T-helper 2 cell treated with Interferon-gamma antibody and Interleukin-4, amounts not matched to agents 5 μg/mL and 100 μg/mL, for 36 hours (primary cell): Measurements from ENCODE around the gene FUT1.

Experiments
- DNase-seq: peaks from one replicate; pipeline ENCODE4 v3.0.0; 2021; ENCODE audit warnings: low spot score
- H3K27ac Mint-ChIP-seq: one replicate; pipeline ENCODE4 v1.8.0; 2021; ENCODE audit warnings: mild to moderate bottlenecking, mixed read lengths
- H3K27me3 Mint-ChIP-seq: one replicate; pipeline ENCODE4 v1.8.0; 2021; ENCODE audit warnings: low read depth, mixed read lengths
- H3K36me3 Mint-ChIP-seq: one replicate; pipeline ENCODE4 v1.8.0; 2021; ENCODE audit warnings: low read depth, mixed read lengths
- H3K4me1 Mint-ChIP-seq: one replicate; pipeline ENCODE4 v1.8.0; 2021; ENCODE audit warnings: low read depth, mixed read lengths
- H3K4me3 Mint-ChIP-seq: one replicate; pipeline ENCODE4 v1.8.0; 2022; ENCODE audit warnings: mild to moderate bottlenecking, moderate library complexity, mixed read lengths
- H3K9me3 Mint-ChIP-seq: one replicate; pipeline ENCODE4 v1.8.0; 2021; ENCODE audit warnings: mixed read lengths

The FUT1 gene

GRCh38 chr19:48740164-48740972, 12.1 kb downstream of the FUT1 start, which contains the start of gene RASIP1:
Gene RASIP1 (minus strand): TSS chr19:48740610. CDS start chr19:48740282, 328 bp downstream.
- peaks cover 13% of the 10 kb centered on the region for H3K4me1 Mint-ChIP-seq
- peak within 1 kb of the TSS; percentile 4 for H3K4me3 Mint-ChIP-seq
- no peaks in the 10 kb centered on the region for H3K9me3 Mint-ChIP-seq
- DNase-seq: no peak
- no peaks in the 10 kb centered on the region for H3K36me3 Mint-ChIP-seq
- H3K27ac Mint-ChIP-seq: no peak within 1 kb of the TSS
- peaks cover 6% of the 10 kb centered on the region for H3K27me3 Mint-ChIP-seq

- Mint-ChIP-seq H3K36me3 (no peaks in the 10 kb centered on the region), H3K4me3 (no peak overlapping the region), H3K4me1 (peaks cover 12% of the 10 kb centered on the region), H3K27me3 (peaks cover 6% of the 10 kb centered on the region), H3K9me3 (no peaks in the 10 kb centered on the region), H3K27ac (no peak overlapping the region)
- DNase-seq: no peak
Measured at GRCh38 chr19:48739404-48740163, 12.9 kb downstream of the FUT1 start.

GRCh38 chr19:48738557-48739403, 13.7 kb downstream of the FUT1 start:
- H3K27me3 Mint-ChIP-seq: peaks cover 6% of the 10 kb centered on the region
- peak; percentile 90 for DNase-seq
- H3K4me1 Mint-ChIP-seq: peaks cover 12% of the 10 kb centered on the region
- peak overlapping the region; percentile 68 for H3K4me3 Mint-ChIP-seq
- no peaks in the 10 kb centered on the region for H3K9me3 Mint-ChIP-seq
- no peaks in the 10 kb centered on the region for H3K36me3 Mint-ChIP-seq
- H3K27ac Mint-ChIP-seq: peak overlapping the region; percentile 71

- peaks cover 6% of the 10 kb centered on the region for H3K27me3 Mint-ChIP-seq
- H3K27ac Mint-ChIP-seq: no peak overlapping the region
- no peak for DNase-seq
- peaks cover 12% of the 10 kb centered on the region for H3K4me1 Mint-ChIP-seq
- no peak overlapping the region for H3K4me3 Mint-ChIP-seq
- H3K9me3 Mint-ChIP-seq: no peaks in the 10 kb centered on the region
- no peaks in the 10 kb centered on the region for H3K36me3 Mint-ChIP-seq
Measured at GRCh38 chr19:48737360-48737998, 15.0 kb downstream of the FUT1 start.

- Mint-ChIP-seq H3K4me1 (peaks cover 7% of the 10 kb centered on the region), H3K9me3 (no peaks in the 10 kb centered on the region), H3K4me3 (no peak overlapping the region), H3K27me3 (peaks cover 3% of the 10 kb centered on the region), H3K27ac (no peak overlapping the region), H3K36me3 (no peaks in the 10 kb centered on the region)
- no peak for DNase-seq
Measured at GRCh38 chr19:48735031-48735615, 17.3 kb downstream of the FUT1 start.

GRCh38 chr19:48734625-48735024, 17.8 kb downstream of the FUT1 start:
- Mint-ChIP-seq H3K9me3 (no peaks in the 10 kb centered on the region), H3K27me3 (no peaks in the 10 kb centered on the region), H3K4me1 (peaks cover 7% of the 10 kb centered on the region), H3K36me3 (no peaks in the 10 kb centered on the region), H3K4me3 (no peak overlapping the region), H3K27ac (no peak overlapping the region)
- DNase-seq: no peak

GRCh38 chr19:48731452-48731851, 21.0 kb downstream of the FUT1 start:
- H3K27me3 Mint-ChIP-seq: no peaks in the 10 kb centered on the region
- no peak for DNase-seq
- H3K4me1 Mint-ChIP-seq: peaks cover 5% of the 10 kb centered on the region
- H3K9me3 Mint-ChIP-seq: peaks cover 15% of the 10 kb centered on the region
- no peak overlapping the region for H3K27ac Mint-ChIP-seq
- H3K4me3 Mint-ChIP-seq: no peak overlapping the region
- H3K36me3 Mint-ChIP-seq: peaks cover 11% of the 10 kb centered on the region

GRCh38 chr19:48728911-48729664, 23.4 kb downstream of the FUT1 start:
- Mint-ChIP-seq H3K9me3 (peaks cover 31% of the 10 kb centered on the region), H3K4me1 (peaks cover 18% of the 10 kb centered on the region), H3K27me3 (no peaks in the 10 kb centered on the region), H3K36me3 (peaks cover 24% of the 10 kb centered on the region), H3K4me3 (no peak overlapping the region), H3K27ac (no peak overlapping the region)
- DNase-seq: no peak

GRCh38 chr19:48726556-48726955, 25.9 kb downstream of the FUT1 start:
- Mint-ChIP-seq H3K4me3 (peak overlapping the region; percentile 53), H3K27me3 (no peaks in the 10 kb centered on the region), H3K36me3 (peaks cover 24% of the 10 kb centered on the region), H3K27ac (peak overlapping the region; percentile 93), H3K9me3 (peaks cover 31% of the 10 kb centered on the region), H3K4me1 (peaks cover 18% of the 10 kb centered on the region)
- DNase-seq: no peak

- Mint-ChIP-seq H3K36me3 (peaks cover 24% of the 10 kb centered on the region), H3K27me3 (no peaks in the 10 kb centered on the region), H3K9me3 (peaks cover 31% of the 10 kb centered on the region), H3K4me1 (peaks cover 19% of the 10 kb centered on the region), H3K4me3 (peak overlapping the region; percentile 8), H3K27ac (peak overlapping the region; percentile 77)
- no peak for DNase-seq
Measured at GRCh38 chr19:48724796-48725753, 27.4 kb downstream of the FUT1 start.

GRCh38 chr19:48722196-48722708, 30.2 kb downstream of the FUT1 start:
- Mint-ChIP-seq H3K9me3 (peaks cover 23% of the 10 kb centered on the region), H3K4me3 (no peak overlapping the region)

More at GRCh38 chr19:48722196-48722708, 30.2 kb downstream of the FUT1 start:
- peaks cover 19% of the 10 kb centered on the region for H3K36me3 Mint-ChIP-seq
- DNase-seq: no peak
- H3K4me1 Mint-ChIP-seq: peaks cover 19% of the 10 kb centered on the region
- no peaks in the 10 kb centered on the region for H3K27me3 Mint-ChIP-seq
- H3K27ac Mint-ChIP-seq: no peak overlapping the region
